Stimulated activated CD4-positive, alpha-beta T cell treated with anti-CD3 and anti-CD28 coated beads, TNF-alpha, amount 100 ng/mL, for 4 hours (primary cell): ENCODE measurements around the gene WDR93.

Experiments
- DNase-seq, 3 experiments: peaks; one replicate each; pipeline ENCODE4 v3.0.0-alpha.2; 2020; ENCODE audit warnings: low read depth in 3 of 3

Gene WDR93

DNA sequence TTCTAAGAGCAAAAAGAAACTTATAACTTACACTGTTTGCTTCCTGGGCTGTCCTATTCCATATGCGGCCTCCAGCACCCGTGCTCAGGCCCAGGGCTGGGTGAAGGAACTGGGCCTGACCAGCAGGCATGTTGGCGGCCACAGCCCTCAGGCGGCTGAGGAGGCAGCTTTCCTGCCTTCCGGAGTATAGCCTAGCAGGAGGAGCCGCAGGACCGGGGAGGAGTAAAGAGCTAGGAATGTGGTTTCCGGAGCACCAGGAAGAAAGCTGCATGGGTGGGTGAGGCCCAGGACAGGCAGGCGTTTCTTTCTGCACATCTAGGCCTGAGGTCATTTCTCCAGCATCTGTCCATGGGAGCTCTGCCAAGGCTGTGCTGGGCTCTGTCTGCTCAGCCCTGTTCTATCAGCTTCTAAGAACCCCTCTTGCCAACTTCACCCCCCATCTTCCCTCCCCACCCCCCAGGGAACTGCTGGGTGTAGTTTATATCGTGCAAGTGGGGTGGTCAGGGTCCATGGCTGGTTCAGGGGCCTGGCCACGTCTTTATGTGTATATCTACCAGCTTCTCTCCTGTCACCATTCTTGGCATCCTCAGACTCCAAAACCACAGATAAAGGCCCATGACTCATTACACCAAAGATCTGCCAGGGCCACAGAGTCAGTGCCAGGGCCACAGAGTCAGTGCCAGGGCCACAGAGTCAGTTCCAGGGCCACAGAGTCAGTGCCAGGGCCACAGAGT, 27.6 kb upstream of the WDR93 start:
- DNase-seq, result no peak

DNA sequence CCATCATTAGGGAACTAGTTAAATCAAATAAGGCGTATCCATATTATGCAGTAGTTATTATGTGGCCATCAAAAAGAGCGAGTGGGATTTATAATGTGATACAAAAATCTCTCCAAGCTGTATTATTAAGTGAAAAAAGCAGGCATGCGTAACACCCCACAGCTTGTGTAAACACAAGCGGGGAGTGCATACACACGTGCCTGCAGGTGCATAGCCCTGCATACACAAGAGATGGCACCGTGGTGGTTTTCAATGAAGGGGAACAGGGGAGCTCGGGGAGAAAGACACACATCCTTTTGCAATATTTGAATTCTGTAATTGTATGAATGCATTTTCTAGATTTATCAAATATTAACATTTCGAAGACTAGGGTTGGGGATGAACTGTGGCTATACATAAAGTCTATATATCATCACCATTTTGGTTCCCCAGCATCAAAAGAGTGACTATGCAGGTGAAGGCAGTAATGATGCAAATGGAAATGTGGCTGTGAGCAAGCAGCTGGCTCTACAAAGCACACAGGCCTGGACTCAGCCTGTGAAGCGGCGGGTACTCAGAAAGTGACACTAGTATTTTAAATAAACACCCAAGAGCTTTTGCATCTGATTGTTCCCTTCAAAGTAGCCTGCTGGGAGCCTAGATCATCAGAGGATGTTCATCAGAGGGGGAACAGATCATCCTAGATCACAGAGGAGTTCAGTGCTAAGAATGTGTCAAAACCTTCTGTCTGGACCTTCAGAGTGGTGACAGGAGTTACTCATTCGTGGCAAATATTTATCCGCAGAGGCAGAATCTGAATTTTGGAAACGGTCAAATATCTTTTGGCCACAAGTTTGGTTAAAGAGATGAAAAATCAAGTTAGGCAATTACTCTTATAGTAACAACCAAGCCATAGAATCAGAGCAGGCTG, 25.9 kb upstream of the WDR93 start:
- no peak for DNase-seq

DNA sequence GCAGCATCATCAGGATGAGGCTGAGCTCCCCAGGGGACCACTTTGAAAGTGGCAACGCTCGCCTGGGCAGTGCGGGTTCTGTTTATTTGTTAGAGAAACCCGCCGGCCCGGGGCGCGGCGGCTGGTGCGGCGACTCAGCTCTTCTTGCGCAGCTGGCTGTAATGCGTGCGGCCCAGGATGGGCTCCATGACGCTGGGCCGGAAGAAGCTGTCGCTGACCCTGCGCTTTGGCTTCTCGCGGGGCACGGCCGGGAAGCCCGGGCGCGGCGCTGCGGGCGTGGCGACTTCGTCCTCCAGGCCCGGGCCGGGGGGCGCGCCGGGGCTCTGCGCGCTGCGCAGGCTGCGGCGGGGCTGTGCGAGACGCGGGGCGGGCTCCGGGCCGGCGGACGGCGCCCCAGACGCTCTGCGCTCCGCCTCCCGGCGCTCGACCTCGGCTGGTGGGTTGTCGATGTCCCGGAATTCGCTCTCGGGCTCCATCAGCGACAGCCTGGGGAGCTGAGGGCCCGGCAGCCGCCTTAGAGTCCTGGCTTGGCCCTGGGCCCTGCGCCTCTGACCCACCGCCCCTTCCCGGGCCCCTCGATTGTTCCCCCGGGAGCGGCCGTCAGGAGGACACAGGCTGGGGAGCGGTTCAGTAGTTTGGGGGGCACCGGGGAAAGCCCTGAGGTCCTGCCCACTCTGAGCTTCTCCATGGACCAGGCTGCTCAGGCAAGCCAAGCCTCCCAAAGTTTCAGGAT, 25.0 kb upstream of the WDR93 start:
- DNase-seq, result no peak

DNA sequence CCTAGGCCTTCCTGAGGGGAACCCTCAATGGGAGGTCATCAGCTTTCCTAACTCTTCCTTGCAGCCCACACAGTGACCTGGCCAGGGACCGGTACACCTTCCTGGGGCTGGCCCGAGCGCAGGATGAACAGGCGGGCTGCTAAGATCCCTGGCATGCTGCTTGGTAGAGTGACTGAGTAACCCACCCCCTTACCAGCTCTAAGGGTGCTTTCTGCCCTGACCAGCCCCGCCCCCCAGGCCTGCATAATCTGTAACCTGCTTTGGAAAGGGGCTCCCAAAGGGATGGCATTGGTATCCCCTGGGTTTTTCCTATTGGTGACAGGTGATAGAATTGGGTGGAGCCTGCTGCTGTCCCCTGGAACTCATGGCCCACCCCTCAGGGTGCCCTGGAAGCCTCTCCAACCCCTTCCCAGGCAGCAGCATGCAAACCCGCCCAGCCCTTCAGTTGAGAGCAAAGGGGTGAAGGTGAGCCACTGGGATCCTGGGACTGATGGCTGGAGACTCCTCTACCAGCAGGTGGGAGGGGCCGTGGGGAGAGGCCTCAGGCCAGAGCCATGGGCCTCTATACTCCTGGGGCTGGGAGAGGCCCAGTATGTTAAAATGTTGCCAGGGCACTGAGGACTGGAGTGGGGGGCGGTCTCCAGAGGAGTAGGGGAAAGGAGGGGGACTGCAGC, 24.3 kb upstream of the WDR93 start:
- DNase-seq, result no peak

DNA sequence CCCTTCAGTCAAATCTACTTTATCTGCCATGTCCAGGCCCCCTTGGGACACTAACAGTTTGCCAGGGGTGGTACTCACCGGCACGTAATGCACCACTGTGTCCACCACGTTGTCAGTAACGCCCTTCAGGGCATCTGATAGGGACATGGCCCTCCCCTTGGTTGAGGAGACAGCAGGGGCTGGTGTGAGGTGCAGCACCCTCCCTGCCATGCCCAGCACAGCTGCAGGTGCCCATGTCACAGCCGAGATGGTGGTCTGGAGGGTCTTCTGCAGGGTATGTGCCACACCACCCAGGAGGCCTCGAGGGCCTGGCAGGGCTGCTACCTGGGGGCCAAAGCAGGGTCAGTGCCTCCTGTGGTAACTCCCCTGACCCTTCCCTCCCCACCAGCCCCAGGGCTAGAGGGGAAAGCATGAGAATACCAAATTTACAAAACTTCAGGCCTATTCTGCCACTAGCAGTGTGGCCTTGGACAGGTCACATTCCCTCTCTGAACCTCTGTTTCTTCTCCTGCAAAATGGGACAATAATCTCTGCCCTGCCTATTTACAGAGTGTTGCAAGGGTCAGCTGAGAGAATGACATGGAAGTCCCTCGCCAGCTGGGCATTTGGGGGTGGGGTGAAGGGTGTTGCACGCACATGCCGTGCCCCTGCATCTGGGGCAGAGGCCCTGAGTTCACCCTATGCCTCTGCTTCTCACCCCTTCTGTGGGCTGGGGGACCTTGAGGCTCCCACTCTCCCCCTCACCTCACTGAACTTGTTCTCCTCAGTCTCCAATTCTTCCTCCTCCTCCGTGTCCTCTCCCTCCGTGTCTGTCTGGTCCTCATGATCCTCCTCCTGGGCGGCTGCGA, 23.5 kb upstream of the WDR93 start:
- DNase-seq, result no peak

DNA sequence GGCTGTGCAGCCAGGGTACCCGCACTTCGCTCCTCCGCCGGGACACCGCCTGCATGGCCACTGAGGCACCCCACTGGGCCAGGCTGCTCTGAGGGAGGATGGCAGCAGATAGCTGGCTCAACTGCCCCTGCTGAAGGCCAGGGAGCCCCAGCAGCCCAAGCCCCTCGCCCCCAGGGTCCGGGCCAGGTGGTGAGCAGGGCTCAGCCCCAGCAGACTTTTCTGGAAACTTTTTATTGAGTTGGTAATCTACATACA, 23.0 kb upstream of the WDR93 start:
- DNase-seq, result no peak

DNA sequence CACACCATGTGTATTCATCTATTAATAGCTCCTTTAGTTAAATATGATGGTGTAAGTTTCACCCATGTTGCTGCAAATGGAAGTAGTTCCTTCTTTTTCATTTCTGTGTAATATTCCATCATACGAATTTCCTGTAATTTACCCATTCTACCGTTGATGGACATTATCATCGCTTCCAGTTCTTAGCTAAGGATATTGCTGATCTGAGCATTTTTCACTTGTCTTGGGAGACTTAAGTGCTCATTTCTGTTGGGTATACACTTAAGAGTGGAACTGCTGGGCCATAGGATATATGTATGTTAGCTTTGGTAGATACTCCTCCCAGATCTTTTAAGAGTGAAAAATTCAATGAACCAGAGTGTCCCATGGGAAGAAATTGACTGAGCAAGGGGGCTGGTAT, 22.4 kb upstream of the WDR93 start:
- DNase-seq, result no peak

DNA sequence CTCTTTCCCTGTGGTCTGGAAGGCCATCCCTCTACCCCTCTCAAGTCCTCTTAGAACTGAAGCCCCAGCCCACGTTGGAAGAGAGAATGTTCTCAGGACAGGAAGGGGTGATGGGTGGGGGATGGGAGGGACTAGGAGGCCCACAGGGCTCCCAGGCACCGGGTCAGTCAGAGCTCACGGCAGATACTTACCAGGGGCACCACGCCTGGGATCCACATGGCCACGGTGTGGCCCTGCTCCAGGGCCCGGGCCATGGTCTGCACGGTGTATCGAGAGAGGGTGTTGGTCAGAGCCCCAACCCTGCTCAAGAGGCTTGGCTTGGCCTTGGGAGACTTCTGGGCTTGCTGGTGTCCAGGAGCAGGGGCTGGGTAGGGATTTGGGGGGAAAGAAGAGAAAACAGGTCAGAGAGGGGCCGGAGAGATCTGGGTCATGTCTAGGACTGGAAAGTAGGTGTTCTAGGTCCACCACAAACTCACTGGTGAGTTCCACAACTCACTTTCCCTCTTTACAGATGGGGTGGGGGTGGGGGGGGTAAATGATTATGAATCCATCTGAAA, 21.2 kb upstream of the WDR93 start:
- DNase-seq, result no peak

DNA sequence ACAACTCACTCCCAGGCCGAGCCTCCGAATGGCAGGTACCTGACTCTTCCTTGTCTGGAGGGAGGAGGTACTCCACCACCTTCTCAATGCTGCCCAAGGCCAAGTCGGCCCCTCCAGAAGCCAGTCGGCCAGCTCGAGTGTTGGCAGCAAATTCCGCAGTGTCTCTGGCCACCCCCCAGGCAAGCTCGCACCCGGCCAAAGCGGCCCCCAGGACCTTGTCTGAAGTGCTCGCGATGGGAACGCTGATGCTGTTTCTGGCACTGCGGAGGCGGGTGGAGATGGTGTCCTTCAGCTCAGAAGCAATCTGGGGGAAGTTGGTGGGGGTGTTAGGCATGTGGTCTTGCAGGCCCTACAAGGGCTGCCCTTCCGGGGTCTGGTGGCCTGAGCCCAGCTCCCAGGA, 20.7 kb upstream of the WDR93 start:
- DNase-seq, result no peak

DNA sequence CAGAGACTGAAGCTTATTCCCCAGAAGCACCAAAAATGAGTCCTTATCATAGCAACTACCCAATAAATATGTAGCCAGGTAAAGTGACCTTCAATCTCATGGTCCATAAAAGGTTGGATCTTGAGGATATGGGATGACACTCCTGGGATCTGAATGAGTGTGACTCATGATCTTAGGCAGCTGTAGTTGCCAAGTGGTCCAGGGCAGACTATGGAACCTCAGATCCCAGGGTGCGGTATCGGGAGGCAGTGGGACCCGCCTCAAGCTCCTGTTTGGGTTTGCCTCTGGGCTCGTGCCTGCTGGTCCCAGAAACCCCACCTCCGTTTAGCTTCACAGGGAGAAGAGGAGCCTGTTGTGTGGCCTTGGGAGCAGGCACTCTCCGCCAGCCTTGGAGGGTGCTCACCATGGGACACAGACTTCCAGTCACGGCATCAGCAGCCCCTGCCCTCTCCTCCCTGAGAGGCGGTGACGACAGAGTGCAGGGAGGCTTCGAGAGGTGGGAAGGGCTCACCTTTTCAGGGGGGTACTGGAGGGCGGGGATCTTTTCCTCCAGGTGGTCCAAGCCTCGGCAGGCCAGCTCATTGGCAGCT, 19.5 kb upstream of the WDR93 start:
- DNase-seq, result no peak

DNA sequence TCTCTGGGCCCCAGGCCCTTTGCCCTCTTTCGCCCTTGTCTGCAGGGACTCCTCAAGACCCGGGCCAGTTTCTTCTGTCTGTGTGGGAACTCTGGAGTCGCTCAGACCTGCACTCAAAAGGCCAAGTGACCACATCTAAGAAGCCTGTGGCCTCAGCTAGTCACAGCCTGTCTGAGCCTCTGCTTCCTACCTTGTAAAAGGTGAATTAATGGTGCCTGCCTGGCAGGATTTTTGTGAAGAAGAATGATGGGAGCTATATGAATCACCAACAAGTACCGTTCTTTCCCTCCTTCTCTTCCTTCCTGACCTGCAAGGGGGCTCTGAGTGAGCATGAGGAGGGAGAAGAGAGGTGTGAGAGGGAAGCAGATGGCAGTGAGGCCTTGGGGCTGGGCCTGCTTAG, 18.9 kb upstream of the WDR93 start:
- no peak for DNase-seq

DNA sequence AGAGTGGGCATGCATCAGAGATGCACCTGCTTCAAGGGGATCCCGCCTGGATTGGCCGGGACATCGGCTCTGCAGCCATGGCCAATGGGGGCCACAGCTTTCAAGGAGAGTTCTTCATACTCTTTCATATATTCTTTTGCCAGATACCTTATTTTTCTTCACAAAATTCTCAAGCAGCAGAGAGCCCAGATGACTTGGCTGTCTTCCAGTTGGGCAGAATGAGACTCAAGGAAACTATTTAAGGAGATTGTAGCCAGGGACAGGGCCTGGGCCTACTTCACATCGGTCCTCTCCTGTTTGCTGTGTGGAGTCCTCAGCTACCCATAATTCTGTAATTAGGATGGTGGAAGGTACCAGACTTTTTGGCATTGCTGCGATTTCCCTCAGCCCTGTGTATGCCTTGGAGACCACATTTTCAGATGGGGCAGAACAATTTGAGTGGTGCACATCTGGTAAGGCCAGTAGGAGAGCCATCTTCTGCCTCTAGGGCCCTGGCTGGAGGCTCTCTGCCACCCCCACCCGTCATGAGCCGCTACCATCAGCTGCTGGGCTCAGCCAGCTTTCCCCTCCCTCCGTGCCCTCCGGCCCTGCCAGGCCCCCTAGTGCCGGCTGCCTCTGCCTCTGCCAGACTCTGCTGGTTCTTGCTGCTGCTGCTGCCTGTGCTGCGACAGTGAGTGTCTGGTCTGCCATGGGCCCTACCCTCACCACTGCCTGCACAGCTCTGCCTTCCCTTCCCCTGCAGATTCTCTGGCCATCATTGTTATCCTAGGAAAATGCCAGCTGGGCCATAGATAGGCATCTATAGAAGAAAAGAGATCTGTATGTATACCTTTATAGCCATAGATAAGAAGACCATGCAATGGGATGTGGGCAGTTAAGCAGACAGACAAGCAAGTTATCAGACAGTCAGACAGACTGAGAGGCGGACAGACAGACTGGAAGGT, 18.1 kb upstream of the WDR93 start:
- no peak for DNase-seq

DNA sequence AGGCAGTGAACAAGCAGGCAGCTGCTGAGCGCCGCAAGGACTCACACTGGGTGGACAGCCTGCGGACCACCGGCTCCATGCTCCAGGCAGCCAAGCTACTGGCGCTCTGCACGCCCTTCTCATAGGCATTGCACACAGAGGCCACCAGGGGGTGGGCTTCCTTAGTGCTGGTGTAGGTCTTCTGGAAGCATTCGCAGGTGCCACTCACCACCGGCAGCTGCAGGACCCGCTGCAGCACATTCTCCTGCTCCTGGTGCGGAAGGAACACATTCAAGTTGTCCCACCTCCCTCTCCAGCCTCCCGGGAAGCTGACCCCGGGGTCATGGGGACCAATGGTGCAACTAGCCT, 17.5 kb upstream of the WDR93 start:
- DNase-seq, result no peak

DNA sequence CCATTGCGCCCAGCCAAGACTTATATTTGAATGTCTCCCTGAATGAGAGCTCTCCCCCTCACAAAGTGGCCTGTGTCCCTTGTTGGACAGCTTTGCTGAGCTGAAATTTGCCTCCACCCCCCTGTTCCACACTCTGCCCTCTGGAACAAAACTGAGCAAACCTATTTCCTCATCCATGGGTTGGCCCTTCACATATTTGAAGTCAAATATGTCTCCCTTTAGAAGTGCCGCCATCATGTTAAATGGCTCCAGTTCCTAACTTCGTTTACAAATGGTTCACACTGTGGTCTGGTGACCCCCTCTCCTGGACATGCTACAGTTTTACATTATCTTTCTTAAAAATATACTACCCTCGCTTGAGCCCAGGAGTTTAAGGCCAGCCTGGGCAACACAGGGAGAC, 16.1 kb upstream of the WDR93 start:
- DNase-seq, result no peak

DNA sequence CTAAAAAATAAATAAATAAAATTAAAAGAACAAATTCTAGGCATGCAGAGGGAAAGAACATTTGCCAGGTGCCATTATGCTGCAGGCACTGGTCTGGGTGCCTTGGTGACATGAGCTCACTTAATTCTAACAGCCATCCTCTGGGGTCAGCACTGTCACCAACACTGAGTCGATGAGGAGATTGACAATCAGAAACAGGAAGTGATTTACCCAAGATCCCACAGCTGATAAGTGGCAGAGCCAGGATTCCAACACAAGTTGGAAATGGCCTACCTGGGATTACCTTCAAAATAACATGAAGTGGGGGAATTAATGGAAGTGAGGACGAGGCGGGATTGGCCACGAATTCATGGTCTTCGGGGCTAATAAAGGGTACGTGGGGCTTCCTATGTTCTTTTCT, 15.0 kb upstream of the WDR93 start:
- DNase-seq, result no peak

DNA sequence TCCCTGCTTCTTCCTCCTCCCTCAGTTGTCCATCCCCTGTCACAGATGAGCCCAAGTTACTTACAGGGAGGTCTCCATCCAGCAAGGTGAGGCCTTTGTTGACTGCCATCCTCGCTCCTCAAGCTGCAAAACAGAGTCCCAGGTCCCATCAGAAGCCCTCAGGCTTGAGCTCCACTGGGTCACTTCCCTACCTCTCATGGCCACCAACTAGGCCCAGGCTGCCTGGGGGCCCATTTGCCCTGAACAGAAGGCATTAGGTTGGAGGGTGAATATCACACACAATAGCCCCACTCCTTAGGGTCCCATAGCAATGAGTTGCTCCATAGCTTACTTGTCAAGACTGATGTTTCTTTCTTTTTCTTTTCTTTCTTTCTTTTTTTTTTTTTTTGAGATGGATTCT, 13.2 kb upstream of the WDR93 start:
- no peak for DNase-seq

DNA sequence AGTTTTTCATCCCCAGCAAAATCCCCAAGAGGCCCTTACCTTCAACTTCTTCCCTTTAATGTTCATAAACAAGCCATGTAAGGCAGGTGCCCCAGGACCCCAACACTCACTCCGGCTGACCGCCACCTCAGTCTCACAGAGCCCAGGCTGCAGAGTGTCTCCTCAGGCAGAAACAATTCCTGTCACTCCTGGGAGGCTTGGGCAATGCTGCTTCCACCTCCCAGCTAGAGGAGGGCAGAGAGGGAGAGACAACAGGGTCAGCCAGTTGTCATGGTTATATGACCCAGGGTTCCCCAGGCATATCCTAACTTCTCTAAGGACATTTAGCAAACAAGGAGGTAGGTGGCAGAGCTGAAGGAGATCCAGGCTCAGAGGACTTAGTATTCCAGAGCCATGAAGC, 11.4 kb upstream of the WDR93 start, which contains the start of gene PLIN1:
Gene PLIN1, minus strand, starts transcription at position 156 of the 400 bp plus-strand sequence. CDS start 1,878 bp downstream, outside the sequence.
- DNase-seq, result no peak

DNA sequence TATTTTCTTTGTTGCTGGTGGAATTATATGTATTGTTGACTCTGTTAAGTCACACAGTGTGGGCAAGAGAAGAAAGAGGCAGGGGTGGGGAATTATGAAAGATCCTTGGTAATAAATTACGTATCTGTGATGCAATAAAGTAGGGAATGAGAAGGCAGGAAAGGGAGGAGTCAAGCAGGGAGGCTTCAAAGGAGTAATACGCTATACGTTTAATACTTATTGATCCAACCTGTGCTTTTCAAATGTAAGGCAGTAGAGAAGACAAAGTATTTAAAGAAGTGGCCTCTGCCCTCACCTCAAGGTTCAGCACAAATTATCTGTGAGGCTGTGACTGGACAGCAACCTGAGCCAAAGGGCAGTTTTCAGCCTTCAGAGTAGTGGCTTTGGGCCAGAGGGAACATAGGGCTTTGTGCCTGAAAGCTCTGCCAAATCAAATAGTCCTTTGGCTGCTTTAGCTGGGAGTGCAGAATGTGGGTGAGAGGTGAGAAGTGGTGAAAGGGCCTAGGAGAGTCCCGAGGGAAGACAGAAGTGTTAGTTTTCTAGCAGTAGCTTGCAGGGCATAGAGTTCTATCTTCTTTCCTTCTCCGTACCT, 10.2 kb upstream of the WDR93 start:
- no peak for DNase-seq

DNA sequence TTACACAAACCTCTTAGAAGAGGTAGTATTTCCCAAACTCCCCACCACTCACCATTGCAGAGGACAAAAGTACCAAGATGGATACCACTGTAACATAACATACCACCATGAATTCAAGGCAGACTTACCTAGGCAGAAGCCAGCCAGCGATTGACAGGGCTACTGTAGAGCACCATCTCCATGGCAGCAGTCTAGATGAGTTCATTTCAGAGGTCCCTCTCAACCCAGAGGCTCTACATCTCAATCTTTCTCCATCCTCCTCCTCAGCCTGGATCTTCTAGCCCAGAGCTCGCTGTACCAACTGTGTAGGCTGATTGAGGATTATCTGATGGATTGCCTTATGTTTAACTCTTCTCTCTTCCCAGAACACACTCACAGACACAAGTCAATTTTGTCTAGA, 9.5 kb upstream of the WDR93 start:
- no peak for DNase-seq
